WTC11 (cell line): ENCODE measurements around the gene RGMA. TPM values are rescaled to one million over a fixed set of nuclear protein-coding genes. Genes with fewer than 3 reads are reported as not detected.

Source experiments
- ATAC-seq: fragments of 200-7000 bp; cut with Tn5 transposase; 2 replicates; pipeline ENCODE4 v1.10.0; 2021; ENCODE audit warnings: mild to moderate bottlenecking, moderate library complexity
- CTCF ChIA-PET: fragments of 300-600 bp; sonication (Branson Sonifier 250); formaldehyde crosslinking; loops from one replicate; lab custom pipeline; 2021; ENCODE audit warnings: antibody characterized with exemption; lab: Charles Lee
- POLR2A ChIA-PET: fragments of 350-600 bp; sonication (Branson Sonifier 250); formaldehyde crosslinking; loops from one replicate; lab custom pipeline; 2021; ENCODE audit warnings: antibody characterized with exemption; lab: Charles Lee
- DNase-seq: peaks from one replicate; pipeline ENCODE4 v3.0.0; 2021; ENCODE audit warnings: low spot score
- H3K27ac Mint-ChIP-seq: 2 replicates; pipeline ENCODE4 v1.8.0; 2021; ENCODE audit warnings: mixed read lengths
- H3K27me3 Mint-ChIP-seq: 2 replicates; pipeline ENCODE4 v1.8.0; 2021; ENCODE audit warnings: low read depth, mild to moderate bottlenecking, moderate library complexity, mixed read lengths
- H3K36me3 Mint-ChIP-seq: 2 replicates; pipeline ENCODE4 v1.8.0; 2021; ENCODE audit warnings: mixed read lengths
- H3K4me1 Mint-ChIP-seq: 2 replicates; pipeline ENCODE4 v1.8.0; 2022; ENCODE audit warnings: mixed read lengths
- H3K4me3 Mint-ChIP-seq: 2 replicates; pipeline ENCODE4 v1.8.0; 2021; ENCODE audit warnings: mild to moderate bottlenecking, moderate library complexity, mixed read lengths
- H3K9me3 Mint-ChIP-seq: 2 replicates; pipeline ENCODE4 v1.8.0; 2021; ENCODE audit warnings: mixed read lengths
- ATF1 ChIP-seq: sonication (generic); formaldehyde crosslinking; IDR thresholded peaks from 2 replicates; pipeline ENCODE4 v1.8.1; 2023; ENCODE audit warnings: mild to moderate bottlenecking, moderate library complexity, missing genetic modification reagents
- ATF2 ChIP-seq: sonication (generic); formaldehyde crosslinking; IDR thresholded peaks from 2 replicates; pipeline ENCODE4 v1.8.1; 2022; ENCODE audit warnings: low read depth, missing genetic modification reagents, borderline replicate concordance
- E2F4 ChIP-seq: sonication (generic); formaldehyde crosslinking; IDR thresholded peaks from 2 replicates; pipeline ENCODE4 v1.8.1; 2022; ENCODE audit warnings: low read depth, mild to moderate bottlenecking, moderate library complexity, missing genetic modification reagents, borderline replicate concordance
- EMX1 ChIP-seq: fragments of 250-450 bp; sonication (Bioruptor Pico); IDR thresholded peaks from 2 replicates; pipeline ENCODE4 v1.8.0; 2021; ENCODE audit warnings: mild to moderate bottlenecking
- FOXP4 ChIP-seq: sonication (generic); formaldehyde crosslinking; IDR thresholded peaks from 2 replicates; pipeline ENCODE4 v1.8.0; 2022; ENCODE audit warnings: mild to moderate bottlenecking, missing genetic modification reagents
- HMGXB4 ChIP-seq: sonication (generic); formaldehyde crosslinking; IDR thresholded peaks from 2 replicates; pipeline ENCODE4 v1.8.1; 2023; ENCODE audit warnings: mild to moderate bottlenecking, moderate library complexity, missing genetic modification reagents
- KAT7 ChIP-seq: sonication (generic); formaldehyde crosslinking; IDR thresholded peaks from 2 replicates; pipeline ENCODE4 v1.8.1; 2023; ENCODE audit warnings: missing genetic modification reagents, mild to moderate bottlenecking, borderline replicate concordance
- SMAD4 ChIP-seq: sonication (generic); formaldehyde crosslinking; IDR thresholded peaks from 2 replicates; pipeline ENCODE4 v1.8.0; 2022; ENCODE audit warnings: mild to moderate bottlenecking, missing genetic modification reagents
- STAT6 ChIP-seq: sonication (generic); formaldehyde crosslinking; conservative IDR thresholded peaks from 2 replicates; pipeline ENCODE4 v1.8.1; 2023; ENCODE audit warnings: mild to moderate bottlenecking, low read depth, missing genetic modification reagents, moderate library complexity
- TEAD4 ChIP-seq: sonication (generic); formaldehyde crosslinking; IDR thresholded peaks from 2 replicates; pipeline ENCODE4 v1.8.0; 2022; ENCODE audit warnings: mild to moderate bottlenecking, missing genetic modification reagents
- ZNF138 ChIP-seq: sonication (generic); formaldehyde crosslinking; conservative IDR thresholded peaks from 2 replicates; pipeline ENCODE4 v1.8.1; 2022; ENCODE audit warnings: mild to moderate bottlenecking, moderate library complexity, missing genetic modification reagents
- ZNF219 ChIP-seq: sonication (generic); formaldehyde crosslinking; IDR thresholded peaks from 2 replicates; pipeline ENCODE4 v1.8.0; 2023; ENCODE audit warnings: missing genetic modification reagents, mild to moderate bottlenecking, borderline replicate concordance
- ZNF232 ChIP-seq: sonication (generic); formaldehyde crosslinking; IDR thresholded peaks from 2 replicates; pipeline ENCODE4 v1.8.0; 2022; ENCODE audit warnings: mild to moderate bottlenecking, missing genetic modification reagents
- total RNA-seq: library from RNA; stranded (reverse); gene quantifications from 3 replicates; pipeline ENCODE4 v1.2.3, GENCODE V29; 2021
- TF ChIP-seq, protein P1 (sequence below): sonication (generic); formaldehyde crosslinking; IDR thresholded peaks from 2 replicates; pipeline ENCODE4 v1.8.0; 2022; ENCODE audit warnings: mild to moderate bottlenecking, missing genetic modification reagents
- TF ChIP-seq, protein P2 (sequence below): fragments of 250-450 bp; sonication (Bioruptor Pico); IDR thresholded peaks from 2 replicates; pipeline ENCODE4 v1.8.0; 2021; ENCODE audit warnings: mild to moderate bottlenecking
- TF ChIP-seq, protein P3 (sequence below): fragments of 250-450 bp; sonication (Bioruptor Pico); conservative IDR thresholded peaks from 2 replicates; pipeline ENCODE4 v1.9.0; 2021; ENCODE audit warnings: mild to moderate bottlenecking
- TF ChIP-seq, protein P4 (sequence below): sonication (generic); formaldehyde crosslinking; IDR thresholded peaks from 2 replicates; pipeline ENCODE4 v1.8.1; 2023; ENCODE audit warnings: mild to moderate bottlenecking, missing genetic modification reagents, moderate library complexity
- TF ChIP-seq, protein P5 (sequence below): sonication (generic); formaldehyde crosslinking; conservative IDR thresholded peaks from 2 replicates; pipeline ENCODE4 v1.8.1; 2022; ENCODE audit warnings: mild to moderate bottlenecking, missing genetic modification reagents

Gene RGMA
- total RNA-seq, 1 experiment from 2014 or later, result 47.2 TPM

GRCh38 chr15:93019971-93020370, 69.0 kb downstream of the RGMA start:
- TF ChIP-seq E2F4 (CRISPR knock-in tag) (no peak), TEAD4 (CRISPR knock-in tag) (no peak), ZNF138 (CRISPR knock-in tag) (no peak)
- TF ChIP-seq, protein P1, sequence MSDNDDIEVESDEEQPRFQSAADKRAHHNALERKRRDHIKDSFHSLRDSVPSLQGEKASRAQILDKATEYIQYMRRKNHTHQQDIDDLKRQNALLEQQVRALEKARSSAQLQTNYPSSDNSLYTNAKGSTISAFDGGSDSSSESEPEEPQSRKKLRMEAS (CRISPR knock-in tag), result no peak
- Mint-ChIP-seq H3K27ac (no peak overlapping the region; the same call in none of the 2 replicates), H3K4me3 (no peak overlapping the region), H3K27me3 (no peaks in the 10 kb centered on the region), H3K9me3 (no peaks in the 10 kb centered on the region), H3K36me3 (peaks cover 95% of the 10 kb centered on the region), H3K4me1 (no peaks in the 10 kb centered on the region)
- CTCF ChIA-PET, result no interaction called here
- no peak for ATAC-seq
- DNase-seq, result no peak
- POLR2A ChIA-PET, result no interaction called here

DNA sequence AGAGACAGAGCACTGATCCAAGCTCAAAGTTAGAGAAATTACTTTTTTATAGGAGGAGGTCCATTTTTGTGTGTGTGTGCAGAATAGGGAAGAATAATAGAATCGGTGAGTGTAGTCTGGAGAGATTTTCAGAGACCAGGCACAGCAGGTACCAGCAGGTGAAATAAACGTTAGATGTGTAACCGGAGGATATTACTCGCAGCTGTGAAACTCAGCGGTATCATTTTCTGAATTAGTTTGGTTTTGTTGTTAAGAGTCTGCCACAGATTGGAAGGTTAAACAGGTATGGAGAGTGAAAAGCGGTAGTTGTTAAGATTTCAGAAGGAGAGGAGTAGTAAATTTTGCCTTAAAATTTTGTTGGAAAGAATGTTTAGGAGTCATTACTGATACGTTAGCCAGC, 69.9 kb downstream of the RGMA start:
- CTCF ChIA-PET, result interaction anchor here (0.7 to 2.5 kb wide), 3 partner anchors 9 to 45 kb away, joined by 3 to 15 read pairs (median 6); no protein-coding TSS in a partner anchor
- Mint-ChIP-seq H3K9me3 (no peaks in the 10 kb centered on the region), H3K4me1 (no peaks in the 10 kb centered on the region), H3K36me3 (peaks cover 95% of the 10 kb centered on the region), H3K27ac (no peak overlapping the region), H3K4me3 (no peak overlapping the region), H3K27me3 (no peaks in the 10 kb centered on the region)
- ATAC-seq, result no peak
- DNase-seq, result no peak
- POLR2A ChIA-PET, result no interaction called here
- TF ChIP-seq, protein P2, sequence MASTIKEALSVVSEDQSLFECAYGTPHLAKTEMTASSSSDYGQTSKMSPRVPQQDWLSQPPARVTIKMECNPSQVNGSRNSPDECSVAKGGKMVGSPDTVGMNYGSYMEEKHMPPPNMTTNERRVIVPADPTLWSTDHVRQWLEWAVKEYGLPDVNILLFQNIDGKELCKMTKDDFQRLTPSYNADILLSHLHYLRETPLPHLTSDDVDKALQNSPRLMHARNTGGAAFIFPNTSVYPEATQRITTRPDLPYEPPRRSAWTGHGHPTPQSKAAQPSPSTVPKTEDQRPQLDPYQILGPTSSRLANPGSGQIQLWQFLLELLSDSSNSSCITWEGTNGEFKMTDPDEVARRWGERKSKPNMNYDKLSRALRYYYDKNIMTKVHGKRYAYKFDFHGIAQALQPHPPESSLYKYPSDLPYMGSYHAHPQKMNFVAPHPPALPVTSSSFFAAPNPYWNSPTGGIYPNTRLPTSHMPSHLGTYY (CRISPR knock-in tag), result no peak
- TF ChIP-seq, protein P3, sequence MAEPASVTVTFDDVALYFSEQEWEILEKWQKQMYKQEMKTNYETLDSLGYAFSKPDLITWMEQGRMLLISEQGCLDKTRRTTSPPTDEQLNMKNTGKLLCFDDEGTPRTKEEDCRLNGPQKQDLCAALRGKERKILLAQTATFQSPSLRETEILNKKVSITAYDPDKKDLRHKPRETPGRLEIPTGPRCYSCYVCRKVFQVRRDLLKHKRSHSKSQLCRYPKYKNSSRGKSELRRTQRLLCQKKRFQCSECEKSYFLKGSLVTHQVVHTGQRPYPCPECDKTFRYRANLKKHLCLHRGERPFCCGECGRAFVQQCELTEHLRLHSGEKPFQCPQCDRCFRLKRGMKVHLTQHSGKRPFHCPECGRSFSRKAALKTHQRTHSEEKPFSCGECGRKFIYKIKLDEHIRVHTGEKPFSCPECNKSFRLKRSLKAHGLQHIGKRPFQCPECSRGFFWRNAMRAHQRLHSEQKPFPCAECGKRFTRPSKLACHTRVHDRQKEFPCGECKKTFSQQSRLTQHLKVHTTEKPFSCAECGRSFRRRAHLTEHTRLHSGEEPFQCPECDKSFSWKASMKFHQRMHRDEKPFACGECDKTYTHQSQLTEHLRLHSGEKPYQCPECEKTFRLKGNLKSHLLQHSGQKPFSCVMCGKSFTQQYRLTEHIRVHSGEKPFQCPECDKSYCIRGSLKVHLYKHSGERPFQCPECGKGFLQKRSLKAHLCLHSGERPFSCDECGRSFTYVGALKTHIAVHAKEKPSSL (CRISPR knock-in tag), result no peak
- TF ChIP-seq, protein P4, sequence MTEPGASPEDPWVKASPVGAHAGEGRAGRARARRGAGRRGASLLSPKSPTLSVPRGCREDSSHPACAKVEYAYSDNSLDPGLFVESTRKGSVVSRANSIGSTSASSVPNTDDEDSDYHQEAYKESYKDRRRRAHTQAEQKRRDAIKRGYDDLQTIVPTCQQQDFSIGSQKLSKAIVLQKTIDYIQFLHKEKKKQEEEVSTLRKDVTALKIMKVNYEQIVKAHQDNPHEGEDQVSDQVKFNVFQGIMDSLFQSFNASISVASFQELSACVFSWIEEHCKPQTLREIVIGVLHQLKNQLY (CRISPR knock-in tag), result no peak
- no peak for TF ChIP-seq EMX1 (CRISPR knock-in tag)
- no peak for TF ChIP-seq KAT7
- no peak for TF ChIP-seq ATF1
- TF ChIP-seq SMAD4 (CRISPR knock-in tag), result no peak
- TF ChIP-seq ZNF219 (CRISPR knock-in tag), result no peak
- TF ChIP-seq, protein P5, sequence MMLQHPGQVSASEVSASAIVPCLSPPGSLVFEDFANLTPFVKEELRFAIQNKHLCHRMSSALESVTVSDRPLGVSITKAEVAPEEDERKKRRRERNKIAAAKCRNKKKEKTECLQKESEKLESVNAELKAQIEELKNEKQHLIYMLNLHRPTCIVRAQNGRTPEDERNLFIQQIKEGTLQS, result no peak
- no peak for TF ChIP-seq HMGXB4 (CRISPR knock-in tag)
- TF ChIP-seq FOXP4, result no peak
- no peak for TF ChIP-seq ZNF232
- no peak for TF ChIP-seq ATF2 (CRISPR knock-in tag)
- TF ChIP-seq STAT6 (CRISPR knock-in tag), result no peak
